MM.1S (cell line): ENCODE measurements around the gene CDH19.

Experiments used
- EZH2 ChIP-seq: fragments of 300-600 bp; sonication (generic); optimal IDR thresholded peaks from 2 replicates; pipeline ENCODE3; 2017; ENCODE audit warnings: low read depth, mild to moderate bottlenecking, antibody characterized with exemption, low read length, mixed read lengths
- EZH2phosphoT487 ChIP-seq: fragments of 300-600 bp; sonication (generic); IDR thresholded peaks from 2 replicates; pipeline ENCODE4 v1.6.1; 2018; ENCODE audit warnings: antibody characterized with exemption, low read length
- TF ChIP-seq, protein P1 (sequence below): fragments of 300-600 bp; sonication (generic); IDR thresholded peaks from 2 replicates; pipeline ENCODE4 v1.5.1; 2016; ENCODE audit warnings: antibody characterized with exemption, low read length, mixed read lengths

DNA sequence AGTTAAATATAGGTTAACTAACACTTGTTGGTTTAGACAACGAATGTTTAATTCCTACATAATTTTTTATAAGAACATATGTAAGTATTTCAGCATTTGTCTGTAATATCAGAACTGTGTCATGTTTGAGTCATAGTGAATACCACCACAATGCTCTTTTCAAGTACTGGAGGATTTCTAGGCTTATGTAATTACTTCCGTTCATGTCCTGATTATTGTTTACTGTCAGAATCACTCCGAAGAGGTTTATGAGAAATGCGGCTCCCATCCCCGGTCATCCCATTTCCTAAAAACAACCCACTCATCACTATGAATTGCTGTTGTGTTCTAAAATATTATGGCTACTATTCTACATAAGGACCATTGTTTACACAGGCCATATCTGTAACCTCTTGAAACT lies 45.1 kb downstream of the CDH19 start:
- TF ChIP-seq, protein P1, sequence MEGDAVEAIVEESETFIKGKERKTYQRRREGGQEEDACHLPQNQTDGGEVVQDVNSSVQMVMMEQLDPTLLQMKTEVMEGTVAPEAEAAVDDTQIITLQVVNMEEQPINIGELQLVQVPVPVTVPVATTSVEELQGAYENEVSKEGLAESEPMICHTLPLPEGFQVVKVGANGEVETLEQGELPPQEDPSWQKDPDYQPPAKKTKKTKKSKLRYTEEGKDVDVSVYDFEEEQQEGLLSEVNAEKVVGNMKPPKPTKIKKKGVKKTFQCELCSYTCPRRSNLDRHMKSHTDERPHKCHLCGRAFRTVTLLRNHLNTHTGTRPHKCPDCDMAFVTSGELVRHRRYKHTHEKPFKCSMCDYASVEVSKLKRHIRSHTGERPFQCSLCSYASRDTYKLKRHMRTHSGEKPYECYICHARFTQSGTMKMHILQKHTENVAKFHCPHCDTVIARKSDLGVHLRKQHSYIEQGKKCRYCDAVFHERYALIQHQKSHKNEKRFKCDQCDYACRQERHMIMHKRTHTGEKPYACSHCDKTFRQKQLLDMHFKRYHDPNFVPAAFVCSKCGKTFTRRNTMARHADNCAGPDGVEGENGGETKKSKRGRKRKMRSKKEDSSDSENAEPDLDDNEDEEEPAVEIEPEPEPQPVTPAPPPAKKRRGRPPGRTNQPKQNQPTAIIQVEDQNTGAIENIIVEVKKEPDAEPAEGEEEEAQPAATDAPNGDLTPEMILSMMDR, result no peak
- TF ChIP-seq EZH2, result no peak
- TF ChIP-seq EZH2phosphoT487, result no peak
